GM12878 (cell line): Measurements from ENCODE around the gene PLEKHN1. TPM values are rescaled to one million over a fixed set of nuclear protein-coding genes. Genes with fewer than 3 reads are reported as not detected.
A peak's percentile ranks its signal among the peaks of the same experiment; 100 is the strongest.

Experiments
- ATAC-seq: fragments of 200-7000 bp; cut with Tn5 transposase; 3 replicates; pipeline ENCODE4 v1.9.1; 2020; ENCODE audit warnings: mild to moderate bottlenecking, moderate library complexity
- BruUV-seq: library from RNA; stranded (reverse); fragments of 400-500 nt; replicated peaks from 2 replicates; lab custom pipeline; 2021; lab: Mats Ljungman, UMichigan
- CTCF ChIA-PET: fragments of 300-600 bp; sonication (Branson Sonifier 250); formaldehyde crosslinking; extraction: SDS; loops from one replicate; lab custom pipeline; 2021; ENCODE audit warnings: inconsistent platforms; lab: Yijun Ruan, JAX
- POLR2A ChIA-PET: fragments of 350-600 bp; formaldehyde crosslinking; extraction: SDS; loops from one replicate; lab custom pipeline; 2021; ENCODE audit warnings: inconsistent platforms; lab: Charles Lee
- RAD21 ChIA-PET: fragments of 300-600 bp; sonication (Branson Sonifier 250); formaldehyde crosslinking; loops from one replicate; lab custom pipeline; 2023; ENCODE audit warnings: antibody characterized with exemption; ENCODE audit not compliant: unreplicated experiment; lab: Charles Lee
- SMC1A ChIA-PET: fragments of 300-600 bp; sonication (Branson Sonifier 250); formaldehyde crosslinking; loops from one replicate; lab custom pipeline; 2023; ENCODE audit not compliant: unreplicated experiment, uncharacterized antibody; lab: Charles Lee
- DNase-seq: peaks from one replicate; pipeline ENCODE4 v3.0.0-alpha.2; 2011; ENCODE audit warnings: low read depth, low spot score
- FAIRE-seq: peaks from 3 replicates; lab custom pipeline; 2011; peaks lifted over from hg19 to GRCh38; lab: Jason Lieb, UNC
- H2AFZ ChIP-seq: 2 replicates; pipeline ENCODE4 v1.6.0; 2011; ENCODE audit warnings: low read depth, low read length, control low read depth; ENCODE audit not compliant: control insufficient read depth
- H3K27ac ChIP-seq: 2 replicates; pipeline ENCODE4 v1.5.1; 2011; ENCODE audit warnings: control low read depth; ENCODE audit not compliant: control insufficient read depth, insufficient read depth
- H3K27me3 ChIP-seq, 2 experiments: replicated peaks in 1 of 2; 2 replicates each; pipeline versions ENCODE4 v1.6.0 to v1.6.1; 2011; ENCODE audit warnings: low read length in 1 of 2; ENCODE audit not compliant: control insufficient read depth in 2 of 2, insufficient read depth in 2 of 2
- H3K36me3 ChIP-seq, 2 experiments: 2 replicates each; pipeline ENCODE4 v1.5.1; 2011; ENCODE audit warnings: low read length in 1 of 2; ENCODE audit not compliant: control insufficient read depth in 2 of 2, insufficient read depth in 2 of 2
- H3K4me1 ChIP-seq: 2 replicates; pipeline ENCODE4 v1.6.1; 2011; ENCODE audit warnings: mild to moderate bottlenecking, low read length, moderate library complexity, mixed read lengths; ENCODE audit not compliant: control insufficient read depth, insufficient read depth
- H3K4me2 ChIP-seq: 2 replicates; pipeline ENCODE4 v1.6.0; 2011; ENCODE audit warnings: control low read depth; ENCODE audit not compliant: control insufficient read depth, insufficient read depth
- H3K4me3 ChIP-seq: fragments of 200-600 bp; sonication (generic); 2 replicates; pipeline ENCODE4 v1.5.1; 2016
- H3K79me2 ChIP-seq: 2 replicates; pipeline ENCODE4 v1.6.0; 2011; ENCODE audit warnings: low read length; ENCODE audit not compliant: control insufficient read depth, insufficient read depth
- H3K9ac ChIP-seq: 2 replicates; pipeline ENCODE4 v1.8.0; 2011; ENCODE audit warnings: low read length, control low read depth, mixed read lengths; ENCODE audit not compliant: control insufficient read depth, insufficient read depth
- H3K9me3 ChIP-seq: replicated peaks from 3 replicates; pipeline ENCODE4 v1.5.1; 2011; ENCODE audit warnings: mild to moderate bottlenecking, low read length; ENCODE audit not compliant: control insufficient read depth, insufficient read depth
- H4K20me1 ChIP-seq: 2 replicates; pipeline ENCODE4 v1.6.0; 2011; ENCODE audit not compliant: control insufficient read depth, insufficient read depth
- CHD1 ChIP-seq: IDR thresholded peaks from 2 replicates; pipeline ENCODE4 v1.6.1; 2012; ENCODE audit warnings: low read depth, low read length, improper control_type of control experiment
- CREM ChIP-seq: IDR thresholded peaks from 2 replicates; pipeline ENCODE4 v1.6.1; 2014; ENCODE audit warnings: antibody characterized with exemption, low read depth
- JUNB ChIP-seq: IDR thresholded peaks from 2 replicates; pipeline ENCODE4 v1.6.1; 2016; ENCODE audit warnings: antibody characterized with exemption, mild to moderate bottlenecking
- JUND ChIP-seq: IDR thresholded peaks from 2 replicates; pipeline ENCODE4 v1.6.1; 2012; ENCODE audit warnings: low read depth, mild to moderate bottlenecking, low read length, improper control_type of control experiment, moderate library complexity
- MAX ChIP-seq: IDR thresholded peaks from 2 replicates; pipeline ENCODE4 v1.6.1; 2012; ENCODE audit warnings: low read depth, low read length, improper control_type of control experiment
- NR2C1 ChIP-seq: fragments of 450-650 bp; IDR thresholded peaks from 2 replicates; pipeline ENCODE4 v1.6.1; 2017; ENCODE audit warnings: antibody characterized with exemption, mild to moderate bottlenecking, moderate library complexity
- NR2C2 ChIP-seq: IDR thresholded peaks from 2 replicates; pipeline ENCODE4 v1.6.1; 2011; ENCODE audit warnings: borderline replicate concordance, low read depth; ENCODE audit not compliant: control insufficient read depth, insufficient read length
- POLR2A ChIP-seq: IDR thresholded peaks from 2 replicates; pipeline ENCODE4 v1.6.1; 2011; ENCODE audit warnings: low read depth, mild to moderate bottlenecking, low read length
- POLR2AphosphoS2 ChIP-seq: IDR thresholded peaks from 2 replicates; pipeline ENCODE4 v1.6.1; 2011; ENCODE audit warnings: low read depth, mild to moderate bottlenecking, low read length, improper control_type of control experiment, moderate library complexity
- SMAD5 ChIP-seq: IDR thresholded peaks from 2 replicates; pipeline ENCODE4 v1.6.1; 2016; ENCODE audit warnings: antibody characterized with exemption, low read depth
- ZZZ3 ChIP-seq: IDR thresholded peaks from 2 replicates; pipeline ENCODE4 v1.6.1; 2011; ENCODE audit warnings: low read depth; ENCODE audit not compliant: control insufficient read depth, insufficient read length
- WGBS: methylation state at CpG from one replicate; pipeline ENCODE4 v1.1.6; 2016; ENCODE audit warnings: low lambda C conversion rate; ENCODE audit not compliant: insufficient replicate concordance, insufficient coverage; ENCODE audit errors: missing lambda C conversion rate; 5-methylcytosine and 5-hydroxymethylcytosine counted together
- in situ Hi-C: fragments of 300-500 bp; cut with MboI; formaldehyde crosslinking; loops from 9 replicates; pipeline ENCODE4 v1.14.3; 2018; ENCODE audit warnings: mixed read lengths
- intact Hi-C: fragments of 100-400 bp; cut with micrococcal nuclease; formaldehyde crosslinking; loops from one replicate; pipeline ENCODE4 v1.14.2; 2022; ENCODE audit not compliant: unreplicated experiment
- polyA plus RNA-seq, 11 experiments: library from polyadenylated mRNA; depleted of rRNA in 4 of 11; unstranded in 6 of 11; stranded (reverse) in 5 of 11; fragments of >200 nt; fragmentation: Nextera tagmentation in 4 of 11; fragmentation: Illumina TruSeq in 1 of 11; extraction: Ambion mirVana in 4 of 11; extraction: Trizol in 1 of 11; gene quantifications; 1 replicate in 1 of 11; 2 replicates in 10 of 11; pipeline versions ENCODE4 v1.2.1 to v1.2.3, GENCODE V29; 2011 to 2016; ENCODE audit warnings: inconsistent platforms in 2 of 11, missing spikeins in 2 of 11, low read depth in 1 of 11
- total RNA-seq, 4 experiments: library from RNA; depleted of rRNA in 3 of 4; stranded (reverse); fragments of >200 nt in 3 of 4; fragmentation: Illumina TruSeq in 1 of 4; extraction: Trizol in 1 of 4; gene quantifications; 2 replicates each; pipeline versions ENCODE4 v1.2.1 to v1.2.3, GENCODE V29; 2013 to 2021

Gene PLEKHN1
- total and polyA plus RNA-seq, 10 of the 15 experiments (the other 5 are each of a cell fraction or from before 2014, with no cell fraction given): 0.04 to 0.26 (median 0.18) TPM; not detected in 6

- ChIA-PET RAD21 (no interaction called here), POLR2A (no interaction called here), SMC1A (no interaction called here), CTCF (no interaction called here)
- H3K9me3 ChIP-seq: no peaks in the 10 kb centered on the region
- BruUV-seq: no TSS peak
- TF ChIP-seq POLR2A: 0 out of 2 replicates have a peak, but pooled peaks have one; percentile 35
- TF ChIP-seq POLR2AphosphoS2: no peak
- 97% methylated on average over 9 of the region's 9 CpGs for WGBS
- no peak overlapping the region for H3K27ac ChIP-seq
- ATAC-seq (no peak), DNase-seq (no peak), FAIRE-seq (no peak)
- H3K79me2 ChIP-seq: no peaks in the 10 kb centered on the region
- H3K4me2 ChIP-seq: no peak overlapping the region
- no peak overlapping the region for H2AFZ ChIP-seq
- H3K4me3 ChIP-seq: no peak overlapping the region
- H3K4me1 ChIP-seq: no peaks in the 10 kb centered on the region
- peaks cover 5% of the 10 kb centered on the region for H4K20me1 ChIP-seq
- H3K9ac ChIP-seq: no peak overlapping the region
- intact Hi-C loops: no loop called here
- no peaks in the 10 kb centered on the region for H3K27me3 ChIP-seq
- peaks cover 27 to 58% of the 10 kb centered on the region in 2 experiments for H3K36me3 ChIP-seq
- in situ Hi-C loops: no loop called here
Observed at GRCh38 chr1:950268-950667, 16.0 kb upstream of the PLEKHN1 start.

GRCh38 chr1:950881-951280 is 15.4 kb upstream of the PLEKHN1 start:
- TF ChIP-seq JUND (no peak), CHD1 (no peak), SMAD5 (no peak), NR2C2 (no peak), ZZZ3 (no peak), MAX (no peak), NR2C1 (no peak), CREM (no peak), JUNB (no peak)

More at GRCh38 chr1:950881-951280, 15.4 kb upstream of the PLEKHN1 start:
- H3K4me2 ChIP-seq: no peak overlapping the region
- peaks cover 27 to 62% of the 10 kb centered on the region in 2 experiments for H3K36me3 ChIP-seq
- ATAC-seq: no peak
- H4K20me1 ChIP-seq: peaks cover 5% of the 10 kb centered on the region
- no peaks in the 10 kb centered on the region for H3K9me3 ChIP-seq
- in situ Hi-C loops (no loop called here), intact Hi-C loops (no loop called here)
- BruUV-seq: no TSS peak
- H3K4me1 ChIP-seq: no peaks in the 10 kb centered on the region
- no peaks in the 10 kb centered on the region for H3K27me3 ChIP-seq
- H2AFZ ChIP-seq: no peak overlapping the region
- DNase-seq: no peak
- no peak overlapping the region for H3K4me3 ChIP-seq
- 97% methylated on average over 22 of the region's 23 CpGs for WGBS
- no peaks in the 10 kb centered on the region for H3K79me2 ChIP-seq
- SMC1A ChIA-PET: no interaction called here
- CTCF ChIA-PET: no interaction called here
- POLR2A ChIA-PET: no interaction called here
- RAD21 ChIA-PET: no interaction called here
- no peak for FAIRE-seq
- H3K9ac ChIP-seq: no peak overlapping the region
- H3K27ac ChIP-seq: no peak overlapping the region
